WTC11 (cell line): ENCODE measurements around the gene TROAP. TPM values are rescaled to one million over a fixed set of nuclear protein-coding genes. Genes with fewer than 3 reads are reported as not detected.

Experiments
- ATAC-seq: fragments of 200-7000 bp; cut with Tn5 transposase; 2 replicates; pipeline ENCODE4 v1.10.0; 2021; ENCODE audit warnings: mild to moderate bottlenecking, moderate library complexity
- Bru-seq: library from RNA; stranded (reverse); fragments of 400-500 nt; gene quantifications from one replicate; lab custom pipeline; 2021; lab: Mats Ljungman, UMichigan
- CTCF ChIA-PET: fragments of 300-600 bp; sonication (Branson Sonifier 250); formaldehyde crosslinking; loops from one replicate; lab custom pipeline; 2021; ENCODE audit warnings: antibody characterized with exemption; lab: Charles Lee
- POLR2A ChIA-PET: fragments of 350-600 bp; sonication (Branson Sonifier 250); formaldehyde crosslinking; loops from one replicate; lab custom pipeline; 2021; ENCODE audit warnings: antibody characterized with exemption; lab: Charles Lee
- DNase-seq: peaks from one replicate; pipeline ENCODE4 v3.0.0; 2021; ENCODE audit warnings: low spot score
- H3K27ac Mint-ChIP-seq: 2 replicates; pipeline ENCODE4 v1.8.0; 2021; ENCODE audit warnings: mixed read lengths
- H3K27me3 Mint-ChIP-seq: 2 replicates; pipeline ENCODE4 v1.8.0; 2021; ENCODE audit warnings: low read depth, mild to moderate bottlenecking, moderate library complexity, mixed read lengths
- H3K36me3 Mint-ChIP-seq: 2 replicates; pipeline ENCODE4 v1.8.0; 2021; ENCODE audit warnings: mixed read lengths
- H3K4me1 Mint-ChIP-seq: 2 replicates; pipeline ENCODE4 v1.8.0; 2022; ENCODE audit warnings: mixed read lengths
- H3K4me3 Mint-ChIP-seq: 2 replicates; pipeline ENCODE4 v1.8.0; 2021; ENCODE audit warnings: mild to moderate bottlenecking, moderate library complexity, mixed read lengths
- H3K9me3 Mint-ChIP-seq: 2 replicates; pipeline ENCODE4 v1.8.0; 2021; ENCODE audit warnings: mixed read lengths
- ATF1 ChIP-seq: sonication (generic); formaldehyde crosslinking; IDR thresholded peaks from 2 replicates; pipeline ENCODE4 v1.8.1; 2023; ENCODE audit warnings: mild to moderate bottlenecking, moderate library complexity, missing genetic modification reagents
- ATF3 ChIP-seq: sonication (generic); formaldehyde crosslinking; conservative IDR thresholded peaks from 2 replicates; pipeline ENCODE4 v1.8.1; 2022; ENCODE audit warnings: mild to moderate bottlenecking, missing genetic modification reagents
- CREB1 ChIP-seq: sonication (generic); formaldehyde crosslinking; IDR thresholded peaks from 2 replicates; pipeline ENCODE4 v1.8.0; 2023; ENCODE audit warnings: mild to moderate bottlenecking, missing genetic modification reagents
- EMX1 ChIP-seq: fragments of 250-450 bp; sonication (Bioruptor Pico); IDR thresholded peaks from 2 replicates; pipeline ENCODE4 v1.8.0; 2021; ENCODE audit warnings: mild to moderate bottlenecking
- ERG ChIP-seq: fragments of 250-450 bp; sonication (Bioruptor Pico); IDR thresholded peaks from 2 replicates; pipeline ENCODE4 v1.8.0; 2021; ENCODE audit warnings: mild to moderate bottlenecking
- ESRRA ChIP-seq: sonication (generic); formaldehyde crosslinking; IDR thresholded peaks from 2 replicates; pipeline ENCODE4 v1.8.1; 2022; ENCODE audit warnings: mild to moderate bottlenecking, missing genetic modification reagents, borderline replicate concordance
- FOXP4 ChIP-seq: sonication (generic); formaldehyde crosslinking; IDR thresholded peaks from 2 replicates; pipeline ENCODE4 v1.8.0; 2022; ENCODE audit warnings: mild to moderate bottlenecking, missing genetic modification reagents
- GTF2I ChIP-seq: fragments of 250-450 bp; sonication (Bioruptor Pico); conservative IDR thresholded peaks from 2 replicates; pipeline ENCODE4 v1.4.0; 2021; ENCODE audit warnings: mild to moderate bottlenecking
- HMGA2 ChIP-seq: fragments of 250-450 bp; sonication (Bioruptor Pico); IDR thresholded peaks from 2 replicates; pipeline ENCODE4 v1.4.0; 2021; ENCODE audit warnings: mild to moderate bottlenecking, moderate library complexity
- HMGXB4 ChIP-seq: sonication (generic); formaldehyde crosslinking; IDR thresholded peaks from 2 replicates; pipeline ENCODE4 v1.8.1; 2023; ENCODE audit warnings: mild to moderate bottlenecking, moderate library complexity, missing genetic modification reagents
- JAZF1 ChIP-seq: fragments of 250-450 bp; sonication (Bioruptor Pico); IDR thresholded peaks from 2 replicates; pipeline ENCODE4 v1.9.0; 2021; ENCODE audit warnings: moderate library complexity, mild to moderate bottlenecking, inconsistent platforms
- NFYB ChIP-seq: sonication (generic); formaldehyde crosslinking; conservative IDR thresholded peaks from 2 replicates; pipeline ENCODE4 v1.8.0; 2022; ENCODE audit warnings: low read depth, missing genetic modification reagents
- NR2C2 ChIP-seq: sonication (generic); formaldehyde crosslinking; IDR thresholded peaks from 2 replicates; pipeline ENCODE4 v1.8.0; 2022; ENCODE audit warnings: mild to moderate bottlenecking, missing genetic modification reagents
- NR3C1 ChIP-seq: sonication (generic); formaldehyde crosslinking; conservative IDR thresholded peaks from 2 replicates; pipeline ENCODE4 v1.8.1; 2023; ENCODE audit warnings: low read depth, mild to moderate bottlenecking, missing genetic modification reagents
- TEAD1 ChIP-seq: sonication (generic); formaldehyde crosslinking; IDR thresholded peaks from 2 replicates; pipeline ENCODE4 v1.8.0; 2022; ENCODE audit warnings: mild to moderate bottlenecking, missing genetic modification reagents
- ZNF232 ChIP-seq: sonication (generic); formaldehyde crosslinking; IDR thresholded peaks from 2 replicates; pipeline ENCODE4 v1.8.0; 2022; ENCODE audit warnings: mild to moderate bottlenecking, missing genetic modification reagents
- ZNF317 ChIP-seq: sonication (generic); formaldehyde crosslinking; IDR thresholded peaks from 2 replicates; pipeline ENCODE4 v1.8.1; 2023; ENCODE audit warnings: low read depth, mild to moderate bottlenecking, moderate library complexity, missing genetic modification reagents, borderline replicate concordance
- ZNF396 ChIP-seq: fragments of 250-450 bp; sonication (Bioruptor Pico); IDR thresholded peaks from 2 replicates; pipeline ENCODE4 v1.8.0; 2021; ENCODE audit warnings: mild to moderate bottlenecking, moderate library complexity, borderline replicate concordance
- ZNF416 ChIP-seq: fragments of 250-450 bp; sonication (Bioruptor Pico); IDR thresholded peaks from 2 replicates; pipeline ENCODE4 v1.9.0; 2021; ENCODE audit warnings: mild to moderate bottlenecking, inconsistent platforms
- ZNF425 ChIP-seq: fragments of 250-450 bp; sonication (Bioruptor Pico); conservative IDR thresholded peaks from 2 replicates; pipeline ENCODE4 v1.9.0; 2021; ENCODE audit warnings: mild to moderate bottlenecking
- ZNF512 ChIP-seq: sonication (generic); formaldehyde crosslinking; IDR thresholded peaks from 2 replicates; pipeline ENCODE4 v1.8.1; 2022; ENCODE audit warnings: missing genetic modification reagents, borderline replicate concordance
- ZNF671 ChIP-seq: fragments of 250-450 bp; sonication (Bioruptor Pico); IDR thresholded peaks from 2 replicates; pipeline ENCODE4 v1.8.0; 2021; ENCODE audit warnings: mild to moderate bottlenecking
- ZSCAN18 ChIP-seq: fragments of 250-450 bp; sonication (Bioruptor Pico); IDR thresholded peaks from 2 replicates; pipeline ENCODE4 v2.1.2; 2022; ENCODE audit warnings: mild to moderate bottlenecking, moderate library complexity
- long read RNA-seq, 3 experiments: library from RNA in 1 of 3; library from capped mRNA in 1 of 3; library from polyadenylated mRNA in 1 of 3; unstranded in 2 of 3; stranded (forward) in 1 of 3; transcript quantifications; one replicate each; pipeline ENCODE4 v2.0.0, GENCODE V29; 2021
- total RNA-seq: library from RNA; stranded (reverse); gene quantifications from 3 replicates; pipeline ENCODE4 v1.2.3, GENCODE V29; 2021

Gene TROAP
- 78.5 to 89.2 TPM (median 80.0 TPM) in 3 replicates for total RNA-seq
- Bru-seq, nascent RNA: percentile 85 among the genes with signal in this experiment
- long read RNA-seq, experiment 1, transcript TROAP-215 (14 exons, 2,771 nt): minor isoform, 8 of 149 reads
- long read RNA-seq, experiment 1, transcript TROAP-207 (4 exons, 623 nt): minor isoform, 6 of 149 reads
- long read RNA-seq, experiment 1, transcript TROAP-201 (15 exons, 2,527 nt): major isoform, 32 of 149 reads
- long read RNA-seq, experiment 1, partial matches to known transcripts: 26 of 149 reads
- long read RNA-seq, experiment 1, other reads (novel, unspliced or antisense): 74 of 149 reads
- long read RNA-seq, experiment 2, transcript TROAP-201 (15 exons, 2,527 nt): major isoform, 6 of 57 reads
- long read RNA-seq, experiment 2, partial matches to known transcripts: 21 of 57 reads
- long read RNA-seq, experiment 2, other reads (novel, unspliced or antisense): 25 of 57 reads
- long read RNA-seq, experiment 3, partial matches to known transcripts: 1 of 9 reads
- long read RNA-seq, experiment 3, other reads (novel, unspliced or antisense): 2 of 9 reads

- Mint-ChIP-seq H3K4me1 (peaks cover 15% of the 10 kb centered on the region), H3K27me3 (peaks cover 15% of the 10 kb centered on the region), H3K36me3 (peaks cover 16% of the 10 kb centered on the region), H3K9me3 (no peaks in the 10 kb centered on the region), H3K4me3 (peak within 1 kb of the TSS; percentile 99), H3K27ac (peak within 1 kb of the TSS; percentile 91)
- DNase-seq: peak; percentile 99
- ATAC-seq: peak; percentile 99
- ChIA-PET POLR2A (interaction anchor here (0.9 to 2.0 kb wide), 9 partner anchors 9 to 85 kb away, joined by 3 to 19 read pairs (median 3); partner anchors contain the start of genes PRPH and SPATS2), CTCF (interaction anchor here (0.5 to 4.8 kb wide), 24 partner anchors 9 to 644 kb away, joined by 3 to 77 read pairs (median 4); partner anchors contain the start of genes C1QL4, DNAJC22, PRPH and SPATS2)
- no peak for TF ChIP-seq ZNF425 (CRISPR knock-in tag)
- TF ChIP-seq ZNF671 (CRISPR knock-in tag): no peak
- no peak for TF ChIP-seq ZNF396
- 0 out of 2 replicates have a peak, but pooled peaks have one; percentile 47 for TF ChIP-seq ESRRA (CRISPR knock-in tag)
- 0 out of 2 replicates have a peak, but pooled peaks have one; percentile 12 for TF ChIP-seq HMGXB4 (CRISPR knock-in tag)
- TF ChIP-seq JAZF1: no peak
- no peak for TF ChIP-seq FOXP4
- TF ChIP-seq ZNF317 (CRISPR knock-in tag): no peak
- peak; percentile 90 for TF ChIP-seq NFYB
- TF ChIP-seq ZNF232 (CRISPR knock-in tag): 0 out of 2 replicates have a peak, but pooled peaks have one; percentile 40
- TF ChIP-seq ATF3 (CRISPR knock-in tag): no peak
- no peak for TF ChIP-seq NR3C1
- TF ChIP-seq TEAD1: no peak
- TF ChIP-seq GTF2I: no peak
- TF ChIP-seq ERG (CRISPR knock-in tag): no peak
- TF ChIP-seq EMX1: no peak
- no peak for TF ChIP-seq ATF1 (CRISPR knock-in tag)
- TF ChIP-seq NR2C2: no peak
- no peak for TF ChIP-seq ZSCAN18 (CRISPR knock-in tag)
- no peak for TF ChIP-seq ZNF416 (CRISPR knock-in tag)
- no peak for TF ChIP-seq HMGA2 (CRISPR knock-in tag)
- TF ChIP-seq CREB1: no peak
- TF ChIP-seq ZNF512: no peak
Observed at GRCh38 chr12:49322708-49323523, at the start of gene TROAP. Gene TROAP (plus strand): TSS chr12:49323255. CDS start chr12:49323609, 354 bp downstream.
